Cardiac muscle cell (in vitro differentiated cells and primary cell): Measurements from ENCODE around the gene MRPS10. TPM values are rescaled to one million over a fixed set of nuclear protein-coding genes. Genes with fewer than 3 reads are reported as not detected.
"Not testable (repeated sequence)": the region's sequence is repeated elsewhere in the genome, so short reads cannot be mapped to it uniquely, and the experiment has no call there.

Source experiments
- DNase-seq, 2 donors: peaks; one replicate each; pipeline versions ENCODE4 v3.0.0 to v3.0.0-alpha.2; 2010 to 2017; ENCODE audit warnings: low read depth in 1 of 2, low spot score in 1 of 2
- H3K27ac ChIP-seq: fragments of 200-600 bp; sonication (generic); 2 replicates; pipeline ENCODE4 v1.5.1; 2016
- H3K27me3 ChIP-seq: fragments of 200-600 bp; sonication (generic); 2 replicates; pipeline ENCODE4 v1.6.0; 2016; ENCODE audit warnings: control low read depth
- H3K36me3 ChIP-seq: fragments of 200-600 bp; sonication (generic); 2 replicates; pipeline ENCODE4 v1.5.1; 2016; ENCODE audit warnings: control low read depth
- H3K4me1 ChIP-seq: fragments of 200-600 bp; sonication (generic); 2 replicates; pipeline ENCODE4 v1.8.1; 2017; ENCODE audit warnings: low read depth, mild to moderate bottlenecking, mixed run types
- H3K4me3 ChIP-seq: fragments of 200-600 bp; sonication (generic); 2 replicates; pipeline ENCODE4 v1.5.1; 2016; ENCODE audit warnings: mild to moderate bottlenecking
- H3K9me3 ChIP-seq: fragments of 200-600 bp; sonication (generic); 2 replicates; pipeline ENCODE4 v1.5.1; 2017; ENCODE audit warnings: low read depth, mild to moderate bottlenecking, control low read depth
- polyA plus RNA-seq: library from polyadenylated mRNA; unstranded; fragments of >200 nt; fragmentation: Nextera tagmentation; extraction: Ambion mirVana; gene quantifications from 2 replicates; pipeline ENCODE4 v1.2.1, GENCODE V29; 2016
- total RNA-seq: library from RNA; depleted of rRNA; stranded (reverse); fragments of >200 nt; gene quantifications from 2 replicates; pipeline ENCODE4 v1.2.3, GENCODE V29; 2016
- TF ChIP-seq, protein P1 (sequence below): IDR thresholded peaks from 2 replicates; pipeline ENCODE4 v1.5.1; 2012; ENCODE audit warnings: low read depth, mild to moderate bottlenecking, low read length

The MRPS10 gene
- total and polyA plus RNA-seq, 2 experiments from 2014 or later: 15.8 to 39.8 TPM

- no peak for DNase-seq
- TF ChIP-seq, protein P1, sequence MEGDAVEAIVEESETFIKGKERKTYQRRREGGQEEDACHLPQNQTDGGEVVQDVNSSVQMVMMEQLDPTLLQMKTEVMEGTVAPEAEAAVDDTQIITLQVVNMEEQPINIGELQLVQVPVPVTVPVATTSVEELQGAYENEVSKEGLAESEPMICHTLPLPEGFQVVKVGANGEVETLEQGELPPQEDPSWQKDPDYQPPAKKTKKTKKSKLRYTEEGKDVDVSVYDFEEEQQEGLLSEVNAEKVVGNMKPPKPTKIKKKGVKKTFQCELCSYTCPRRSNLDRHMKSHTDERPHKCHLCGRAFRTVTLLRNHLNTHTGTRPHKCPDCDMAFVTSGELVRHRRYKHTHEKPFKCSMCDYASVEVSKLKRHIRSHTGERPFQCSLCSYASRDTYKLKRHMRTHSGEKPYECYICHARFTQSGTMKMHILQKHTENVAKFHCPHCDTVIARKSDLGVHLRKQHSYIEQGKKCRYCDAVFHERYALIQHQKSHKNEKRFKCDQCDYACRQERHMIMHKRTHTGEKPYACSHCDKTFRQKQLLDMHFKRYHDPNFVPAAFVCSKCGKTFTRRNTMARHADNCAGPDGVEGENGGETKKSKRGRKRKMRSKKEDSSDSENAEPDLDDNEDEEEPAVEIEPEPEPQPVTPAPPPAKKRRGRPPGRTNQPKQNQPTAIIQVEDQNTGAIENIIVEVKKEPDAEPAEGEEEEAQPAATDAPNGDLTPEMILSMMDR: peak; percentile 30
- Histone ChIP-seq H3K9me3 (no peaks in the 10 kb centered on the region), H3K27ac (no peak overlapping the region), H3K4me3 (no peak overlapping the region), H3K4me1 (no peaks in the 10 kb centered on the region), H3K36me3 (no peaks in the 10 kb centered on the region), H3K27me3 (no peaks in the 10 kb centered on the region)
Measured at GRCh38 chr6:42175860-42176259, 41.8 kb downstream of the MRPS10 start.

DNA sequence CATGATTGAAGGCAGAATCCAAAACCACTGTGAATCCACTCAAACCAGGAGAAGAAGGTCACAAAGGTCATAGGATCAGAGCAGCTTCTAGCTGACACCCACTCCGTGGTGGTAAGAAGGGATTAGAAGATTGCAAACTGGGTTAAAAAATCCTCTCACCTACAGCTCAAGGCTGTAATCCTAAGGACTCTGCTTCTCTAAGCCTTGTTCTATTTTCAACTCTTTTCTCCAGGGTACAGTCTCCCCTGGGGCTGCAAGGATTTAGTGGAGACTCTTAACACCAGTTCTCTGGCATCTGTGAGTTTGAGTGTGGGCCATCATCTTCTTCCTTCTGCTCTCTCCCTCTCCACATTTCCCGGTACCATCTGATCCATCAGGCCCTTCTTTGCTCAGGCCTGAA, 44.6 kb downstream of the MRPS10 start, which contains the start of gene GUCA1A:
Gene GUCA1A, plus strand, starts transcription at position 264 of the 400 bp plus-strand sequence. CDS start 250 bp downstream, outside the sequence.
- DNase-seq: no peak
- Histone ChIP-seq H3K4me1 (no peaks in the 10 kb centered on the region), H3K9me3 (no peaks in the 10 kb centered on the region), H3K4me3 (no peak within 1 kb of the TSS), H3K27me3 (no peaks in the 10 kb centered on the region), H3K36me3 (no peaks in the 10 kb centered on the region), H3K27ac (no peak within 1 kb of the TSS)
- TF ChIP-seq, protein P1: no peak

- DNase-seq: no peak
- Histone ChIP-seq H3K27ac (no peak overlapping the region), H3K36me3 (no peaks in the 10 kb centered on the region), H3K9me3 (no peaks in the 10 kb centered on the region), H3K27me3 (no peaks in the 10 kb centered on the region), H3K4me1 (no peaks in the 10 kb centered on the region), H3K4me3 (no peak overlapping the region)
- TF ChIP-seq, protein P1: no peak
Measured at GRCh38 chr6:42171813-42172581, 45.7 kb downstream of the MRPS10 start.

GRCh38 chr6:42169780-42170179, 47.9 kb downstream of the MRPS10 start:
- not testable (repeated sequence) for H3K27me3 ChIP-seq, H3K4me3 ChIP-seq, H3K27ac ChIP-seq, DNase-seq, H3K4me1 ChIP-seq, H3K9me3 ChIP-seq, H3K36me3 ChIP-seq

GRCh38 chr6:42168650-42169049, 49.0 kb downstream of the MRPS10 start:
- no peaks in the 10 kb centered on the region for H3K27me3 ChIP-seq
- H3K9me3 ChIP-seq: no peaks in the 10 kb centered on the region
- H3K27ac ChIP-seq: no peak overlapping the region
- no peak overlapping the region for H3K4me3 ChIP-seq
- no peak for DNase-seq
- H3K36me3 ChIP-seq: no peaks in the 10 kb centered on the region
- TF ChIP-seq, protein P1: peak; percentile 17
- no peaks in the 10 kb centered on the region for H3K4me1 ChIP-seq

GRCh38 chr6:42166444-42167141, 51.1 kb downstream of the MRPS10 start:
- Histone ChIP-seq H3K4me3 (no peak overlapping the region), H3K27ac (no peak overlapping the region), H3K4me1 (peaks cover 6% of the 10 kb centered on the region), H3K36me3 (no peaks in the 10 kb centered on the region), H3K27me3 (no peaks in the 10 kb centered on the region), H3K9me3 (no peaks in the 10 kb centered on the region)
- peak; percentile 75 to 81 for DNase-seq
- TF ChIP-seq, protein P1: peak; percentile 93
